NCI-H1105 (cell line): Measurements from ENCODE around the gene ZYG11B.
"Not testable (repeated sequence)": the region's sequence is repeated elsewhere in the genome, so short reads cannot be mapped to it uniquely, and the experiment has no call there.

ENCODE experiments used
- DNase-seq: peaks from one replicate; lab custom pipeline; 2025; lab: John Stamatoyannopoulos, UW

The ZYG11B gene

GRCh38 chr1:52852854-52853253, 126.6 kb downstream of the ZYG11B start:
- no peak for DNase-seq

GRCh38 chr1:52855584-52855983, 129.3 kb downstream of the ZYG11B start:
- no peak for DNase-seq

- DNase-seq: no peak
These were observed 129.8 kb downstream of the ZYG11B start for GRCh38 chr1:52856026-52856425.

GRCh38 chr1:52857443-52857842, 131.2 kb downstream of the ZYG11B start:
- DNase-seq: no peak

GRCh38 chr1:52862666-52863458, 136.6 kb downstream of the ZYG11B start:
- DNase-seq: no peak

GRCh38 chr1:52867087-52867863, 141.0 kb downstream of the ZYG11B start:
- no peak for DNase-seq

GRCh38 chr1:52869727-52870126, 143.5 kb downstream of the ZYG11B start:
- not testable (repeated sequence) for DNase-seq

GRCh38 chr1:52876843-52877242, 150.6 kb downstream of the ZYG11B start:
- no peak for DNase-seq
